HG02870 (cell line): ENCODE data around the gene CDX1.

Source experiments
- ATAC-seq: cut with Tn5 transposase; IDR thresholded peaks from one replicate; pipeline ENCODE4 v1.9.1; 2021; ENCODE audit warnings: mild to moderate bottlenecking, moderate library complexity; ENCODE audit not compliant: unreplicated experiment

The CDX1 gene

GRCh38 chr5:150203832-150204589, 37.4 kb downstream of the CDX1 start:
- ATAC-seq = no peak

DNA sequence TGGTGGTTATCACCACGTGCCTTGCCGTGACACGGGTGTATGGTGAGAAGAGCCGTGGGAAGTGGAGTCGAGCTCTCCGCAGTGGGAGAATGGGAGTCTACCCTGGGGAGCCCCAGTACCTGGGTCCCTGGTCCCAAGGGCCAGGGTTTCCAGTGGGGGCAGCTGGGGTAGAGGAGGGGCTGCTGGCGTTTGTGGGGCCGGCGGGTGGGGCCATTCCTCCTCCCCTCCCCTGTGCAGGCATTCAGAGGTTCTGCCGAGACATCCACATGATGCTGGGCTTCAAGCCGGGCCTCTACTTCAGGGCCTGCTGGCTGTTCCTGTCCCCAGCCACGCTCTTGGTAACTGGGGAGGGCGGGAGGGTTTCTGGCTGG, 38.0 kb downstream of the CDX1 start:
- no peak for ATAC-seq

GRCh38 chr5:150206098-150206778, 39.7 kb downstream of the CDX1 start:
- ATAC-seq = no peak

GRCh38 chr5:150206779-150207115, 40.2 kb downstream of the CDX1 start:
- ATAC-seq = no peak

DNA sequence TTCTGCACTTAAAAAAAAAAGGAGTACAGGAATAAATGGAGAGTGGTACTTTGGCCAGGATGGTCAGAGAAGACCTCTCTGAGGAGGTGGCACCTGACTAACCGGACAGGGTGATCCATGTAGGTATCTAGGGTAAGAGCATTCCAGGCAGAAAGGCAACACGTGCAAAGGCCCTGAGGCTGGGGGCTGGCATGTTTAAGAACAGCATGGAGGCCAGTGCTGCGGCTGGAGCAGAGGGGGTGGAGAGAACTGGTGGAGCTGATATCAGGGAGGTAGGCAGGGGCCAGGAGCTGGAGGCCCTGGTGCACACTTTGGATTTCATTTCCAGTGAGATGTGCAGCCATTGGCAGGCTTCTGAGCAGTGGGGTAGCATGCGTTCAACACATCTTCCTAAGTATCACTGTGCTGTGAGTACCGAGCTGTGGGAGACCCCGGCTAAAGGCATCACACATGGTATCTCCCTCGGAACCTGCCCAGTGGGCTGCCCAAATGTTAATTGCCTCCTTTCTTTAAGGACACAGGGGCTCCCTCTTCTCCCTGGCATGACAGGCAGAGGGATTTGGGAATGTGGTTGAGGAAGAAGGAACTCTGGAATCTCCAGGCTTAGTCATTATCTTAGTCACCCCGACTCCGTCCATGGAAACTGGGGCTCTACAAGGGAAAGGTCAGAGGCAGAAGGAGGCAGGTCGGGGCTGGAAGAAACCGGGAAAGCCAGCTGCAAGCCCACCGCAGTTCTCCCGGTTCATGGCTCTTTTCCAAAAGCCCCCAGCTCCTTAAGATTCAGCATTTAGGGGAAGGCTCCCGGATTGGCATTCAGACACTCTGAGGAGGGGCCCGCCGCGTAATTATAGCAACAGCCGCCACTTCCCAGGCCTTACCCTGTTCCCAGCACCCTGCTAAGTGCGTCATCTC, 41.9 kb downstream of the CDX1 start:
- no peak for ATAC-seq

DNA sequence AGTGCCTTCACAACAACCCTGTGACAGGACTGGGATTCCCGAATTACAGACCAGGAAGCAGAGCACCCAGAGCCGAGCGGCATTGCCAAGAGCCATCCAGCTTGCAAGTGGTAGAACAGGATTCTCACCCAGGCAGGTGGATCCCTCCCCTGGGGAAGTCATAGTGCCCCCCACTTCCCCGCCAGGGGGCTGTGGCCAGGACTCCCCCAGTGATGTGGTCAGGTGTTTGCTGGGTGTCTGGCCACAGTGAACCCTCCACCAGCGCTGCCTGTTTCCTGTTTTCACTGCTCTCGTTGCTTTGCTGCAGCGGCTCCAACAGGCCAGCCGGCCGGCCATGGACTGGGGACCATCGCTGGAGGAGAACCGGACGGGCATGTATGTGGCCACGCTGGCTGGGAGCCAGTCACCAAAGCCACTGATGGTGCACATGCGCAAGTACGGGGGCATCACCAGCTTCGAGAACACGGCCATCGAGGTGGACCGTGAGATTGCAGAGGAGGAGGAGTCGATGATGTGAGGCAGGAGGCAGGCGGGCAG, 42.6 kb downstream of the CDX1 start:
- no peak for ATAC-seq

DNA sequence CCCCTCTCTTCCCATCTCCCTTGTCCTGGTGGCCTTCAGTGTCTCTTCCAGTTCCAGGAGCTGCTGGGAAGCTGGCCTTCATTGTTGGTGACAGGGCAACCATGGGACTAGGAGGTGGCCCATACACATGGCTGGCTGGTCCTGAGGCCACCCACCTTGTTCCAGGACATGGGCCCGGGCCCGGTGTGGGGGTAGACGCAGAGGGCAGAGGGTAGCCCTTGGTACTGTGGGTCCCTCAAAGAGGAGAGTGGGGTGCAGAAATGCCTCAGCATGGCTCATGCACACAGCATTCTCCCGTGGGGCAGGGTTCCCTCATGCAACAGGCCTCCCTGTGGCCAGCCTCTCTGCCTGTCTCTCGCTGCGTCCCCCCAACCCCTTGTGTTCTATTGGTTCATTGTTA, 44.1 kb downstream of the CDX1 start:
- no peak for ATAC-seq

- no peak for ATAC-seq
These were observed 44.8 kb downstream of the CDX1 start for GRCh38 chr5:150211156-150212030.

GRCh38 chr5:150213530-150213929, 47.0 kb downstream of the CDX1 start:
- no peak for ATAC-seq

DNA sequence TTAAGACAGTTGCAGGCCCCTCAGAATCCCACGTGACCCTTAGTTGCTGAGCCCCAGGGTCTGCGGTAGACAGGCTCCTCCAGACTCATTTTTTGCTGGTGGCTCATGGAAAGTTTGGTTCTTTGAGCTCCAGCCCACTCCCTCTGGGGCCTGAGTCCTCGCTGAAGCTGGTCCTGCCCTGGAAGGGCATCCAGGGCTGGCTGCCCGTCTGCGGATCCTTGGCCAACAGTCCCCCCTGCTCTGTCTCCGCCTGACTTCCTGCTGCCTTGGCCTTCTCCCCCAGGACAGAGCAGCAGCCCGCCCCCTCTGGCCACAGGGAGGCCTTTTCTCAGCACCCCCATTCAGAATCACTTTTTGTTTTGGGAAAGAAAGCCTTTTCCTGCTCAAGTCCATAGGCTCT, 47.7 kb downstream of the CDX1 start:
- no peak for ATAC-seq

DNA sequence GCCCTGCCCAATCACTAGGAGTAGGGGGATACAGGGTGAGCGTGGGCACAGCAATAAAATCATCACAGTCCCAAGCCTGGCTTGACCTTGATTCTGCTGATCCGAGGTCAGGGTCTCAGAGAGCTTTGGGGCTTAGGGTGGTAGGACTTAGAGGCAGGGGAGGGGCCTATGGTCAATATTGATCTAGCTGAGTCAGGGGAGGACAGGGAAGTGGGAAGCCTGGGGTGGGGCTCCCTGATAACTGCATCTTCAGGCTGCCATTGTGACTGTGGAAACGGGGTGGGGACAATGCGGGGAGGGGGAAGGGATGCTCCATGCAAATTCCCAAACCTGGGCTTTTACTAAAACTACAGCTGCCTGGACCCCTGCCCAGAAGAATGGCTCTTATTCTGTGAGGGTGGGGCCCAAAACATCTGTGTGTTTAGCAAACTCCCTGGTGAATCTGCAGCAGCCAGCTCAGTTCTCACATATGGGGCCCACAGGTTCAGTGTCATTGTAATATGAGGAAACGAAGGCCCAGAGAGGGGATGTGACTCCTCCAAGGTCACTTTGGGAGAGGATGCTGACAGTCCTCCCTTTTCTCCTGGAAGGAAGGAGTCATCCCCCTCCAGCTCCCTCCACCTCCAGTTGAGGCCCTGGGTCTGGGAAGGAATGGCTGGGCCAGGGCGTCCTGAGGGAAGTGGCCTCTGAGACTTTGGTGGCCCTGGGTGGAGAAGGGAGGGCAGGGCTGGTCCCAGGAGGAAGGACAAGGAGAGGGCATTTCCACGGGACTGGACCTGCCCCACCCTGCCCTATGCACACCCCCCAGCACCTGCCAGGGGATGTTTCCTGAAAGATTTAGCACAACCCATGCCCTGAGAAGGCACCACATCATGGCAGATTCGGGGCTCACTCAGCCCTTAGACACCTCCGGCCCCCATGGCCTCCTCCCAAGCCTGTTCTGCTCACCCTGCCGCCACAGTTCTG, 49.7 kb downstream of the CDX1 start:
- ATAC-seq = no peak

GRCh38 chr5:150217038-150217437, 50.5 kb downstream of the CDX1 start:
- no peak for ATAC-seq

GRCh38 chr5:150217873-150218692, 51.5 kb downstream of the CDX1 start:
- peak; percentile 82 for ATAC-seq

DNA sequence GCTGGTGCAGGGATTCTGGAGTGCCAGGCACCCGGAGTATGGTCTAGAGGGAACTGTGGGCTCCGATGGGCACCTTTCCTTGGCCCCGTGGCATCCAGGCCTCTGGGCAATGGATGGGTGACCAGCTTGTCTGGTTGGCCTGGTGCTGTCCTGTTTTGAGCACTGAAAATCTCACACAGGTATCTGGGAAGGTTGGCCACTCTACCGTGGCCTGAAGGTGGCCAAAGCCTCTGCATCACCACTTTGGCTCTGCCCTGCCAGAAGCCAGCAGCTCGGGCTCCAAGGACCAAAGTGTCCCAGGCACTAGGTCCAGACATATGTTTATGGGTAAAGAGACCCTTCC, 52.1 kb downstream of the CDX1 start:
- ATAC-seq = no peak

GRCh38 chr5:150219142-150219541, 52.6 kb downstream of the CDX1 start:
- ATAC-seq = no peak

GRCh38 chr5:150219861-150220260, 53.3 kb downstream of the CDX1 start:
- no peak for ATAC-seq

DNA sequence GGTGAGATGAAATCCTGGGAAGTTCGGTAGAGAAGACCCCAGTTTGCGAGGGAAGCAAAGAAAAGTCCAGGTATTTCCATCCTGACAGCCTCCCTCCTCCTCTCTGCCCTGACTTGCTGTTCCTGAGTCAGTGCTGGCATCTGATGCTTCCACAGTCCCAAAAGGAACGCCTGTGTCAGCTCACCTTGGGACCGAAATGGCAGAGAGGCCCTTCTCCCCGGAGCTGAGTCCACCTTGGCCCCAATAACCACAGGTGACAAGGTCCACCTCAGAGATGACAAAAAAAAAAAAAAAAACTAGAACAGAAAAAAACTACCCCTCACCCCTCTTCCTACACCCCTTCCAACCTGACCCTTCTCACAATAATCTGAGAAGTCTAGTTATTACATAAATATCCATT, 54.9 kb downstream of the CDX1 start:
- no peak for ATAC-seq

DNA sequence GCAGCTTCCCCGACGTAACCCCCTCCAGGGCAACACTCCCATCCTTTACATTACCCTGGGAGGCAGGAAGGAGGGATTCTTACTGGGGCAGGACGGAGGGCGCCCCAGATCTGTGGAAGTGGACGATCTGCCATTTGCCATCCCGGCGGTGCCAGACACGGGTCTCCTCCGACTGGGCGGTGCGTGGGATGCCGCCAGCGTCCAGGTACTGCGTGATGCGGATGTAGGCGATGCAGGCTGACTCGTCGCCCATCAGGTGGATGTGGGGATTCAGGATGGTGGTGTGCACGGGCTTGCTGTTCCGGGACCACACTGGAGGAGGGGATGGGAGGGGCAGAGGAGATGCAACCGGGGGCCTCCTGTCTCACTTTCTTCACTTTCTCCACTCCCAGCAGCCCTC, 56.3 kb downstream of the CDX1 start:
- ATAC-seq = no peak

DNA sequence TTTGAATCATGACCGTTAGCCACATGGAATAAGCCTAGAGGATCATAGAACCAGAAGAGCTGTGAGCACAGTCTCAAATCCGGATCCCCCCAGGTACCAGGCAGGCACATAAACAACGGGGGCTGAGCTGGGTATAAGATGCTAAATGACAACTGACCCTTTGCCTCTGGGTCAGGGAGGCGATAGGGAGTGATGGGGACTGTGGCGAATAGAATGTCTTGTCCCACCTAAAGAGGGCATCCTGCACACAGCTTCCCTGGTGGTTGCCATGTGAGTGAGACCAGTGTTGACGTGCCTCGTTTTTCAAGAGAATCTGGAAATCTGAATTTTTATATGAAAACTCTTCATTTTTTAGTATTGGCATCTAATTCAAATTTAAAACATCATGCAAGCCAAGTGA, 56.9 kb downstream of the CDX1 start:
- ATAC-seq = no peak
